Fibroblast of pulmonary artery (primary cell): ENCODE results near the gene SIRT6.
"Not testable (repeated sequence)": the region's sequence is repeated elsewhere in the genome, so short reads cannot be mapped to it uniquely, and the experiment has no call there.

ENCODE experiments used
- DNase-seq: peaks from one replicate; pipeline ENCODE4 v3.0.0-alpha.2; 2010; ENCODE audit warnings: low read depth
- H3K4me3 ChIP-seq: replicated peaks from 2 replicates; pipeline ENCODE4 v1.5.1; 2011; ENCODE audit warnings: low read depth, mild to moderate bottlenecking, control low read depth, low read length, moderate library complexity
- TF ChIP-seq, protein P1 (sequence below): IDR thresholded peaks from 2 replicates; pipeline ENCODE4 v1.5.1; 2011; ENCODE audit warnings: mild to moderate bottlenecking, control low read depth, low read length, inconsistent platforms; ENCODE audit errors: missing control alignments

SIRT6 gene

DNA sequence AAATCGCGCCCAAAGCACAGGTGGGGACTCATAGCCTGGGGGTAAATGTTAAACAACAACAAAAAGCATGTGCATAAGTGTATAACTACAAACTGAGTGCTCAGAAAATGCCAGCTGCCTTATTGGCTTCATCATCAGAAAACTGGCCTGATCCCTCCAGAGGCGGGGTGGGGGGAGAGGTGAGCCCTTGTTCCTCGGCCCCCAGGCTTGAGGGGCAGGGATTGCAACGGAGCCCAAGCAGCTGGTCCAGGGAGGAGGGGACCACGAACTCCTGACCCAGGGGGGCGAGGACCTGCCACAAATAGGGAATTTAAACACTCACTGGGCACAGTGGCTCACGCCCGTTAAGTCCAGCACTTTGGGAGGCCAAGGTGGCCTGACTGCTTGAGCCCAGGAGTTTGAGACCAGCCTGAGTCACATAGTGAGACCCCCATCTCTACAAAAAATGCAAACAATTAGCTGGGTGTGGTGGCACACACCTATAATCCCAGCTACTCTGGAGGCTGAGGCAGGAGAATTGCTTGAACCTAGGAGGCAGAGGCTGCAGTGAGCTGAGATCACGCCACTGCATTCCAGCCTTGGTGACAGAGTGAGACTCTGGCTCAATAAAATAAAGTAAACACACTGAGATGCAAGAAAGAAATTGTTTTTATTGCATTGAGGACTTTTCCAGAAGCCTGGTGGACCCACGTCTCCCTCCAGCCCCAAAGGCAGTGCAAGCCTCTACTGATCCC is 8.7 kb downstream of the SIRT6 start:
- DNase-seq: no peak
- no peak overlapping the region for H3K4me3 ChIP-seq
- TF ChIP-seq, protein P1, sequence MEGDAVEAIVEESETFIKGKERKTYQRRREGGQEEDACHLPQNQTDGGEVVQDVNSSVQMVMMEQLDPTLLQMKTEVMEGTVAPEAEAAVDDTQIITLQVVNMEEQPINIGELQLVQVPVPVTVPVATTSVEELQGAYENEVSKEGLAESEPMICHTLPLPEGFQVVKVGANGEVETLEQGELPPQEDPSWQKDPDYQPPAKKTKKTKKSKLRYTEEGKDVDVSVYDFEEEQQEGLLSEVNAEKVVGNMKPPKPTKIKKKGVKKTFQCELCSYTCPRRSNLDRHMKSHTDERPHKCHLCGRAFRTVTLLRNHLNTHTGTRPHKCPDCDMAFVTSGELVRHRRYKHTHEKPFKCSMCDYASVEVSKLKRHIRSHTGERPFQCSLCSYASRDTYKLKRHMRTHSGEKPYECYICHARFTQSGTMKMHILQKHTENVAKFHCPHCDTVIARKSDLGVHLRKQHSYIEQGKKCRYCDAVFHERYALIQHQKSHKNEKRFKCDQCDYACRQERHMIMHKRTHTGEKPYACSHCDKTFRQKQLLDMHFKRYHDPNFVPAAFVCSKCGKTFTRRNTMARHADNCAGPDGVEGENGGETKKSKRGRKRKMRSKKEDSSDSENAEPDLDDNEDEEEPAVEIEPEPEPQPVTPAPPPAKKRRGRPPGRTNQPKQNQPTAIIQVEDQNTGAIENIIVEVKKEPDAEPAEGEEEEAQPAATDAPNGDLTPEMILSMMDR: no peak

DNA sequence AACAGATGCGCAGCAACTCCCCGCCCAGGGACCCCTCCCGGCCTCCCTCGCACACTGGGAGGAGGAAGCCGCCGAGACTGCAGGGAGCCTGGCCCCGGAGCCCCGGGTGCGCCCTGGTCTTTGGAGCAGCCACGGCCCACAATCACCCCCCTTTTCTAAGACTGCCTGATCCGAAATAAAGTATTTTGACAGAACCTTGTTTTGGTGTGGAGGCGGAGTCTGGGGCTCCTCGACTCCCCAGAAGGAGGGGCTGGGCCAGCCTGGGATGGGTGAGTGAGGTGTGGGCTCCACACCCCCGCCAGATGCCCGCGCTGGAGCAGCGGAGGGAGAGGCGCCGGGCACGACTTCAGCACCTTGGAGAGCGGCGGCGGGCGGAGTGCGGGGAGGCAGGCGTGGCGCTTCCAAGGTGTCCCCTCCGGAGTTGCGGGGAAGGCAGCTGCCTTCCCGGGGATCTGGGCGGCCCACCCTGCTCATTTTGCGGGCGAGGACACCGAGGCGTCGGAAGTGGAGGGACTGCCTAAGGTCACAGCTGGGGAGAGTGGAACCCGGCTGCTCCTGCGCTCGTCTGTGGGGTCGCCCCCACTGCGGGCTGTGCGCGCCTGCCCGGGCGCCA is 9.4 kb downstream of the SIRT6 start:
- no peak overlapping the region for H3K4me3 ChIP-seq
- DNase-seq: peak; percentile 32
- TF ChIP-seq, protein P1: no peak

DNA sequence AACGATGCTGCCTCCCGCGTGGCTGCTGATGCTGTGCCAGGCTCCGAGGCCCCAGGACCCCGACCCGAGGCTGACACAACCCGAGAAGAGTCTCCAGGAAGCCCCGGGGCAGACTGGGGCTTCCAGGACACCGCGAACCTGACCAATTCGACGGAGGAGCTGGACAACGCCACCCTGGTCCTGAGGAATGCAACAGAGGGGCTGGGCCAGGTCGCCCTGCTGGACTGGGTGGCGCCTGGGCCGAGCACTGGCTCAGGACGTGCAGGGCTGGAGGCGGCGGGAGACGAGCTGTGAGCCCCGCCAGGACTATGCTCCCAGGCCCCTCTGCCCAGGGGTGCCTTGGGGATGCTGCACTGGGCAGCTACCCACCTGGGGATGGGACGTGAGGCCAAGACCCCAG is 10.7 kb downstream of the SIRT6 start:
- no peak for DNase-seq
- TF ChIP-seq, protein P1: no peak
- no peak overlapping the region for H3K4me3 ChIP-seq

DNA sequence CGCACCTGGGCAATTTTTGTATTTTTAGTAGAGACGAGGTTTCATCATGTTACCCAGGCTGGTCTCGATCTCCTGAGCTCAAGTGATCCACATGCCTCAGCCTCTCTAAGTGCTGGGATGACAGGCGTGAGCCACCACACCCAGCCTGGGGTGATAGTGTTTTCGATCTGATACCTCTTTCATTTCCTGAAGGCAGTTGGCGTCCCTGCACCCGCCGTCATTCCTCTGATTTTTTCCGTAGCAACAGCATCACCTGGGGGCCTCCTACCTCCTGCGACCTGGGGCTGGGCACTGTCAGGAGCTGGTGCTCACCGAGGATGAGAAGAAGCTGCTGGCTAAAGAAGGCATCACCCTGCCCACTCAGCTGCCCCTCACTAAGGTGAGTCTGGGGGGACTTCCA is 18.1 kb downstream of the SIRT6 start:
- no peak overlapping the region for H3K4me3 ChIP-seq
- no peak for DNase-seq
- TF ChIP-seq, protein P1: no peak

DNA sequence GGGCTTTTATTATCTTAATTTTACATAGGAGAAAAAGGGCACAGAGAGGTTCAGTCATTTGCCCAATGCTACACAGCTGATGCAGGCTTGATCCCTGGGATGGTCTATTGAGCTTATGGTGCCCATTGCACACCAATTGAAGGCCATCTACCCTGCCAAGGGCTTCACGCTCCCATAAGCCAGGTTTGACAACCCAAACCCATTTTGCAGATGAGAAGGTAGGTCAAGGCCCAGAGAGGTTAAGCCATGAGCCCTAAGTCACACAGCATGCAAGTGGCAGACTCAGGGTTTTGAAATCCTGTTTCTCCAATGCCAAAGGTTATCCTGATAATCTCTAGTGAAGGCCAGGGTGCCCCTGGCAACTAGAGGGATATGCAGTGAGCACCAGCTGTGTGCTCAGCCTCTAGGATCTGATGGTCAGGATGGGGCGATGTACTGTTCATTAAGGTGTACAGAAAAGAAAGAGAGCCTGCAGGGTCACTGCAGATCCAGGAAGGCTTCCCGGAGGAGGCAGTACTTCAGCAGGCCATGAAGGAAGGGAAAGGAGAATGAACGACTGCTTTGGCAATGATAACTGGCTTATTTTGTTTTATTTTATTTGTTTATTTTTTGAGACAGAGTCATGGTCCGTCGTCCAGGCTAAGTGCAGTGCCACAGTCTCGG is 20.8 kb downstream of the SIRT6 start:
- H3K4me3 ChIP-seq: no peak overlapping the region
- no peak for DNase-seq
- TF ChIP-seq, protein P1: no peak

DNA sequence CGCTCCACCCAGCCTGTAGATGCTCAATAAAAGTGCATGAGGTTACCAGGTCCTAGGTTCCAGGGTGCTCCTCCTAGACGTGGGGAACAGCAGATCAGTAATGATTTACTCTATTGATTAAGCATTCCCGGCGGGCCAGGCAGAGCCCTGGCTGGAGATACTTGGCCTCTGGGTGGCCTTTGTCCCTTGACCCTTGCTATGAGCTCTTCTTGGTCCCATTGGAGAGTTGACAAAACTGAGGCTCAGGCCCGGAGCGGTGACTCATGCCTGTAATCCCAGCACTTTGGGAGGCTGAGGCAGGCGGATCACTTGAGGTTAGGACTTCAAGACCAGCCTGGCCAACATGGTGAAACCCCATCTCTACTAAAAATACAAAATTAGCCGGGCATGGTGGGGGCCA is 24.4 kb downstream of the SIRT6 start:
- DNase-seq, H3K4me3 ChIP-seq: not testable (repeated sequence)

DNA sequence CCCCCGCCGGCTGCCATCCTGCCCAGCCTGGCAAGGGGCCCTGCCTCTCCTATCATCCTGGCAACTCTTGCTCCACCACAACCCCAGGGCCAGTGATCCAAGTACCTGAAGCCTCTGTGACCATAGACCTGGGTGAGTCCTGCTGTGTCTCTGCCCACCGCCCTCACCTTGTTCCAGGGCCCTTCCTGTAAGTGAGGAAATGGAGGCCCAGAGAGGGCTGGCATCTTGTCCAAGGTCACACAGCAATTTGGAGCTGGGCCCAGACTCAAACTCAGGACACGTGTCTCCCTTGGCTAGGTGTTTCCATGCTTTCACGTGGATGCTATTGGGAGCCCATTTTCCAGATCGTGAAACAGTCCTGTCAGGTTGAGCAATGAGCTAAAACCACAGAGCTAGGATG is 25.2 kb downstream of the SIRT6 start:
- DNase-seq: no peak
- TF ChIP-seq, protein P1: no peak
- no peak overlapping the region for H3K4me3 ChIP-seq
